Ascending aorta (tissue), 2 donors: ENCODE measurements around the gene OR2AG2. TPM values are rescaled to one million over a fixed set of nuclear protein-coding genes. Genes with fewer than 3 reads are reported as not detected.
A peak's percentile ranks its signal among the peaks of the same experiment; 100 is the strongest.
"Not testable (repeated sequence)": the region's sequence is repeated elsewhere in the genome, so short reads cannot be mapped to it uniquely, and the experiment has no call there.

Experiments used
- DNase-seq, 2 donors: peaks; one replicate each; pipeline ENCODE4 v3.0.0-alpha.2; 2019; ENCODE audit warnings: low spot score in 2 of 2
- H3K27ac ChIP-seq, 2 donors: fragments of 200-600 bp; sonication (generic); one replicate each; pipeline ENCODE4 v1.5.1; 2016 to 2017; ENCODE audit warnings: mild to moderate bottlenecking in 1 of 2
- H3K27me3 ChIP-seq: fragments of 200-600 bp; sonication (generic); one replicate; pipeline ENCODE4 v1.5.1; 2017
- H3K36me3 ChIP-seq, 2 donors: fragments of 200-600 bp; sonication (generic); one replicate each; pipeline ENCODE4 v1.5.1; 2016
- H3K4me1 ChIP-seq, 2 donors: fragments of 200-600 bp; sonication (generic); one replicate each; pipeline ENCODE4 v1.5.1; 2016 to 2017; ENCODE audit warnings: mild to moderate bottlenecking in 1 of 2
- H3K4me3 ChIP-seq, 2 donors: fragments of 200-600 bp; sonication (generic); one replicate each; pipeline ENCODE4 v1.5.1; 2016 to 2017; ENCODE audit warnings: mild to moderate bottlenecking in 1 of 2
- H3K9me3 ChIP-seq, 2 donors: fragments of 200-600 bp; sonication (generic); one replicate each; pipeline ENCODE4 v1.5.1; 2016
- CTCF ChIP-seq, 3 experiments: fragments of 200-600 bp in 2 of 3; fragments of 450-650 bp in 1 of 3; sonication (generic) in 2 of 3; IDR thresholded peaks; one replicate each; pipeline ENCODE4 v1.5.1; 2016 to 2019; ENCODE audit warnings: antibody characterized with exemption in 3 of 3, mild to moderate bottlenecking in 1 of 3, moderate library complexity in 1 of 3
- intact Hi-C: fragments of 100-400 bp; cut with DNase I; formaldehyde crosslinking; loops from one replicate; pipeline ENCODE4 v1.15.1; 2023
- total RNA-seq: library from RNA; depleted of rRNA; stranded (reverse); fragments of >200 nt; gene quantifications from one replicate; pipeline ENCODE4 v1.1.0, GENCODE V29; 2016

The OR2AG2 gene
- 0.43 TPM for total RNA-seq

GRCh38 chr11:6771926-6772893, at the start of gene OR2AG2:
TSS of gene OR2AG2 (minus strand) at chr11:6771976. CDS start at chr11:6768957, 3,019 bp downstream.
- H3K27ac ChIP-seq, result no peak within 1 kb of the TSS

GRCh38 chr11:6818967-6819366, 47.2 kb upstream of the OR2AG2 start:
- H3K36me3 ChIP-seq, result no peaks in the 10 kb centered on the region
- intact Hi-C loops, result no loop called here
- H3K27ac ChIP-seq, result no peak overlapping the region
- no peak for TF ChIP-seq CTCF (IDR thresholded peaks at IDR 0.05)
- DNase-seq, result no peak
- no peaks in the 10 kb centered on the region for H3K4me1 ChIP-seq
- H3K4me3 ChIP-seq, result no peak overlapping the region
- no peaks in the 10 kb centered on the region for H3K27me3 ChIP-seq
- H3K9me3 ChIP-seq, result no peaks in the 10 kb centered on the region

More at GRCh38 chr11:6771926-6772893, at the start of gene OR2AG2:
- Histone ChIP-seq H3K36me3 (no peaks in the 10 kb centered on the region), H3K4me1 (no peaks in the 10 kb centered on the region), H3K9me3 (no peaks in the 10 kb centered on the region), H3K27me3 (no peaks in the 10 kb centered on the region), H3K4me3 (no peak within 1 kb of the TSS)
- intact Hi-C loops, result no loop called here
- no peak for DNase-seq
- TF ChIP-seq CTCF (IDR thresholded peaks at IDR 0.05), result no peak

DNA sequence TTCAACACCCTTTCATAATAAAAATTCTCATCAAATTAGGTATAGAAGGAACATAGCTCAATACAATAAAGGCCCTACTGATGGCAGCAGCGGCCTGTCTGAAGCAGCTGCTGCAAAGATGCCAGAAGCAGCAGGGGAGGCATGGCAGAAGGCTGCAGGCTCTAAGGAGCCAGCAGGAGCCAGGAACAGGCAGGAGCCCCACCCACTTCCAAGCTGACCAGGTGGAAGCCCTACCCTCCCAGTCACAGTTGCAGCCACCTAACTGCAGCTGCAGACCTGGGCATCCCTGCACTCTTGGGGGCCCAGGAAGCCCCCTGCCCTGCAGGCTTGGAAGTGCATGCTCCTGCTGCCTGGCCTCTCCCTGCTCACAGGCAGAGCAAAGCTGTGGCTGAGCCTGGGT, 45.9 kb upstream of the OR2AG2 start:
- H3K4me3 ChIP-seq, result no peak overlapping the region
- no peak overlapping the region for H3K27ac ChIP-seq
- TF ChIP-seq CTCF (IDR thresholded peaks at IDR 0.05), result no peak
- intact Hi-C loops, result no loop called here
- H3K4me1 ChIP-seq, result no peaks in the 10 kb centered on the region
- no peak for DNase-seq
- H3K27me3 ChIP-seq, result no peaks in the 10 kb centered on the region
- H3K9me3 ChIP-seq, result no peaks in the 10 kb centered on the region
- H3K36me3 ChIP-seq, result no peaks in the 10 kb centered on the region

DNA sequence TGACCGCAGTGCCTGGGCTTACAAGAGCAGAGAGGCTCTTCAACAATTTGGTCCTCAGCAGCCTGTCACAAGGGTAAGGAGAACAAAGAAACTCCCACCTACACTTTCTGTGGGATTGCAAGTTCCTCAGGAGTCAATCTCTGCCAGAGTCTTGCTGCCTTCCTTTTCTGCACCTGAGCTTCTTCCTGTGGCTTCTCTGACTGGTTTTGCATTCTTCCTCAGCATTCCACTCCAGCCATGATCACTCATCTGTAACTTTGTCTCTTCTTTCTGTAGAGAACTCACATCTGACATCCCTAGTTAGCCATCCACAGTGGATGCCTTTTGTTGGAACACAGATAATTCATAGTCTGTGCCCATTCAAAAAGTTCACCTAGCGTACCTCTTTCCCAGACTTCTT, 41.9 kb upstream of the OR2AG2 start:
- Histone ChIP-seq H3K36me3 (no peaks in the 10 kb centered on the region), H3K27me3 (no peaks in the 10 kb centered on the region), H3K4me3 (no peak overlapping the region), H3K4me1 (no peaks in the 10 kb centered on the region), H3K27ac (no peak overlapping the region), H3K9me3 (no peaks in the 10 kb centered on the region)
- no peak for TF ChIP-seq CTCF (IDR thresholded peaks at IDR 0.05)
- intact Hi-C loops, result no loop called here
- DNase-seq, result no peak

GRCh38 chr11:6812390-6813005, 40.7 kb upstream of the OR2AG2 start:
- Histone ChIP-seq H3K27me3 (no peaks in the 10 kb centered on the region), H3K9me3 (no peaks in the 10 kb centered on the region), H3K4me3 (no peak overlapping the region), H3K4me1 (no peaks in the 10 kb centered on the region), H3K36me3 (no peaks in the 10 kb centered on the region), H3K27ac (no peak overlapping the region)
- intact Hi-C loops, result no loop called here
- TF ChIP-seq CTCF (IDR thresholded peaks at IDR 0.05), result peak; percentile 17 to 74 (median 71)
- DNase-seq, result no peak

DNA sequence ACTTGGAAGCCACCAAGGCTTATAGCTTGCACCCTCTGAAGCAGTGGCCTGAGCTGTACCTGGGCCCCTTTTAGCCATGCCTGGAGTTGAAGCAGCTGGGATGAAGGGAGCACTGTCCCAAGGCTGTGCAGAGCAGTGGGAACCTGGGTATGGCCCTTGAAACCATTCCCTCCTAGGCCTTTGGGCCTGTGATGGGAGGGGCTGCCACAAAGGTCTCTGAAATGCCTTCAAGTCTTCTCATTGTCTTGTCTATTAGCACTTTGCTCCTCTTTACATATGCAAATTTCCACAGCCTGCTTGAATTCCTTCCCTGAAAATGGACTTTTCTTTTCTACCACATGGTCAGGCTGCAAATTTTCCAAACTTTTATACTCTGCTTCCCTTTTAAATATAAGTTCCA, 29.3 kb upstream of the OR2AG2 start:
- H3K9me3 ChIP-seq, H3K36me3 ChIP-seq, H3K27ac ChIP-seq, intact Hi-C loops, H3K4me3 ChIP-seq, H3K4me1 ChIP-seq, H3K27me3 ChIP-seq, DNase-seq: not testable (repeated sequence)
